ENCODE measurements around the gene USP14.
"Not testable (repeated sequence)": the region's sequence is repeated elsewhere in the genome, so short reads cannot be mapped to it uniquely, and the experiment has no call there.

Gene USP14

GRCh38 chr18:158128-159036, at the start of gene USP14:
Gene USP14, plus strand, starts transcription at chr18:158557. Its CDS starts 142 bp downstream, at chr18:158699.
- DNase-seq: peak; percentile 58 to 97 (median 91)

GRCh38 chr18:108665-109063, 49.7 kb upstream of the USP14 start:
- not testable (repeated sequence) for DNase-seq

GRCh38 chr18:109130-109921, 49.0 kb upstream of the USP14 start:
- DNase-seq: not testable (repeated sequence)

GRCh38 chr18:109922-110261, 48.5 kb upstream of the USP14 start:
- DNase-seq: not testable (repeated sequence)

DNA sequence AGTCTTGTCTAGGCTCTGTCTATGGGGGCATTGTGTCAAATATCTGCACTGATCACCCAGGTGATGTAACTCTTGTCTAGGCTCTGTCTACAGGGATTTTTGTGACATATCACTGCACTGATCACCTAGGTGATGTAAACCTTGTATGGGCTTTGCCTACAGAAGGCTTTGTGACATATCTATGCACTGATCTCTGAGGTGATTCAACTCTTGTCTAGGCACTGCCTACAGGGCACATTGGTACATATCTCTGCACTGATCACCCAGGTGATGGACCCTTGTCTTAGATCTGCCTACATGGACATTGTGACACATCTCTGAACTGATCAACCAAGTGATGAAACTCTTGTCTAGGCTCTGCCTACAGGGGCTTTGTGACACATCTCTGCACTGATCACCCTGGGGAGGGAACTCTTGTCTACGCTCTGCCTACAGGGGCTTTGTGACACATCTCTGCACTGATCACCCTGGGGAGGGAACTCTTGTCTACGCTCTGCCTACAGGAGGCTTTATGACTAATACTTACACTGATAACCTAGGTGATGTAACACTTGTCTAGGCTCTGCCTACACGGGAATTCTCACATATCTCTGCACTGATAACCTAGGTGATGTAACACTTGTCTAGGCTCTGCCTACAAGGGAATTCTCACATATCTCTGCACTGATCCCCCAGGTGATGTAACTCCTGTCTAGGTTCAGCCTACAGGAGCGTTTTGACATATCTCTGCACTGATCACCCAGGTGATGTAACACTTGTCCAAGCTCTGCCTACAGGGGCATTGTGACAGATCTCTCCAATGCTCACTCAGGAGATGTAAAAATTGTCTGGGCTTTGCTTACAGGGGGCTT, 47.8 kb upstream of the USP14 start:
- DNase-seq: not testable (repeated sequence)

DNA sequence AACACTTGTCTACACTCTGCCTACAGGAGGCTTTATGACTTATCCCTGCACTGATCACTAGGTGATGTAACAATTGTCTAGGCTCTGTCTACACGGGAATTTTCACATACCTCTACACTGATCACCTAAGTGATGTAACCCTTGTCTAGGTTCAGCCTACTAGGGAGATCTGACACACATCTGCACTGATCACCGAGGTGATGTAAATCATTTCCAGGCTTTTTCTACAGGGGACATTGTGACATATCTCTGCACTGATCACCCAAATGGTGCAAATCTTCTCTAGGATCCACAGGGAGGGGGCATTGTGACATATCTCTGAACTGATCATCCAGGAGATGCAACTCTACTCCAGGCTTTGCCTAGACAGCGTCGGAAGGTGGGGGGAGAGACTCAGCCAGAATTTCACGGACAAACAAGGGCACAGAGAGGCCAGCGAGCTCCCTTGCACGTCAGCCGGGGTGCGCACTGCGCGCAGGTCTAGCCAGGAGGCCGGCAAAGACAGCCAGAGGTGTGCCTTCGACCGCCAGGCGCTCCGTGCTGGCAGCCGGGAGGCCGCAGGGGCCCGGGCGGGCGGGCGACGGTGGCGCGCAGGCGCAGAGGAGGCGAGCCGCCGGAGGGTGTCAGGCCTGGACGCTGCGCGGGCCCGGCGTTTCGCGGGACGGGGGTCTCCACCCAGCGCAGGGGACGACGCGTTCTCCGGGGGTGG, 46.9 kb upstream of the USP14 start:
- DNase-seq: no peak

GRCh38 chr18:112015-112733, 46.2 kb upstream of the USP14 start:
- DNase-seq: not testable (repeated sequence)

DNA sequence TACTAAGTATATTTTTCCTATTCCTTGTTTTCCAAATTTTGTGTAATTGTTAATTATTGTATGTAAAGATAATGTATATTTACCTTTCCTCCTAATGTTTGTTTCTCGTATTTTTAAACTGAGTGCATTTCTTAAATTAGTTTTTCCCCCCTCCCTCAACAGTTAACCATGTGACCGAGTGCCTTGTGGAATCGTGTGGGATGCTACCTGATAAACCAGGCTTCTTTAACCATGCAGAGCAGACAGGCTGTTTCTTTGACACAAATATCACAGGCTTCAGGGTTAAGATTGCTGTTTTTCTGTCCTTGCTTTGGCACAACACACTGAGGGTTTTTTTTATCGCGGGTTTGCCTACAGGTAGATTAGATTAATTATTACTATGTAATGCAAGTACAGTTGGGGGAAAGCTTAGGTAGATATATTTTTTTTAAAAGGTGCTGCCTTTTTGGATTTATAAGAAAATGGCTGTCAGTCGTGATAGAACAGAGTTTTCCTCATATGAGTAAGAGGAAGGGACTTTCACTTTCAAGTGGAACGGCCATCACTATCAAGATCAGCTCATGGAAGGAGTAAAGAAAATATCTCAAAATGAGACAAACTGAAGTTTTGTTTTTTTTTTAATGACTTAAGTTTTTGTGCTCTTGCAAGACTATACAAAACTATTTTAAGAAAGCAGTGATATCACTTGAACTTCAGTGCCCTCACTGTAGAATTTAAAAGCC, 37.7 kb upstream of the USP14 start:
- not testable (repeated sequence) for DNase-seq

GRCh38 chr18:135045-135444, 23.3 kb upstream of the USP14 start:
- DNase-seq: no peak

DNA sequence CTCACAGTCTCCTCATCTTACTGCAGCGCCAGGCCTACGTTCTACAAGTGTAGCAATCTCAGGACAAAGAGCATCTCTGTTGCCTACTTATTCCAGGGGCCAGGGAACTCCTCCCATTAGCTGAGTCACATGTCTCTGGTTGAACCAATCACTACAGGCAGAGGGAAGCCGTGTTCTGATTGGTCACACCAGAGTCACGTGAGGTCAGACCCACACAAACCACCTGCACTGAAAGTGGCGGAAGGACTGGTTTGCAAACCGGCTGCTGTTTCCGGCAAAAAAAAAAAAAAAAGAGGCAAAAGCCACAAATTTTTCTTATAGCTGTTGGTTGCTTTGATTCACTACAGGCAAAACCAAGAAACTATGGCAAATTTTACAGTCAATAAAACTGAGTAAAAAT, 21.9 kb upstream of the USP14 start:
- DNase-seq: no peak

- DNase-seq: no peak
These were observed 21.0 kb upstream of the USP14 start for GRCh38 chr18:137327-137726.

GRCh38 chr18:140670-141266, 17.6 kb upstream of the USP14 start:
- DNase-seq: no peak

GRCh38 chr18:142624-143296, 15.6 kb upstream of the USP14 start:
- DNase-seq: not testable (repeated sequence)

DNA sequence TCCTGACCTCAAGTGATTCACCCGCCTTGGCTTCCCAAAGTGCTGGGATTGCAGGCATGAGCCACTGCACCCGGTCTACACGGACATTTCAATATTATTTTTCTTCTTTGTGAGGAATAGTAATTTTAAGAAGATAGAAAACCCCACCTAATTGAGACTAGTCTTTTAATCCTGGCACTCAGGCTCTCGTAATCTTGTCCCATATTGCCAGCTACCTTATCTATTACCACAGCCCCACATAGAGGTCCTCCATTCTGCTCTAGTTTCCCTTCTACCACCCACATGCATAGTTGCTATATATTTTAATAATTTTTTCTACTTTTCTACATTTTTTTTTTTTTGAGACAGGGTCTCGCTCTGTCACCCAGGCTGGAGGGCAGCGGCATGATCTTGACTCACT, 9.5 kb upstream of the USP14 start:
- no peak for DNase-seq

- no peak for DNase-seq
These were observed 4.2 kb upstream of the USP14 start for GRCh38 chr18:154151-154550.

DNA sequence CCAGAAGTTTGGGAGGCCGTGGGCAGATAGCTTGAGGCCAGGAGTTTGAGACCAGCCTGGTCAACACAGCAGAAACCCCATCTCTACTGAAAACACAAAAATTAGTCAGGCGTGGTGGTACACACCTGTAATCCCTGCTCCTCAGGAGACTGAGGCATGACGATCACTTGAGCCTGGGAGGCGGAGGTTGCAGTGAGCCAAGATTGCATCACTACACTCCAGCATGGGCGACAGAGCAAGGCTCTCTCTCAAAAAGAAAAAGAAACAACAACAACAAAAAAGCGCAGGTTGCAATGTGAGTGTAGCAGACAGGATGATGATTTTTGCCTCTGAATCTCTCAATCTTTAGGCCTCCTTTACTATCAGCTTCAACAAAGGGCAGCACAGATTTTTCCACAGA, 2.7 kb upstream of the USP14 start:
- no peak for DNase-seq

GRCh38 chr18:156514-157230, 1.7 kb upstream of the USP14 start:
- DNase-seq: no peak

DNA sequence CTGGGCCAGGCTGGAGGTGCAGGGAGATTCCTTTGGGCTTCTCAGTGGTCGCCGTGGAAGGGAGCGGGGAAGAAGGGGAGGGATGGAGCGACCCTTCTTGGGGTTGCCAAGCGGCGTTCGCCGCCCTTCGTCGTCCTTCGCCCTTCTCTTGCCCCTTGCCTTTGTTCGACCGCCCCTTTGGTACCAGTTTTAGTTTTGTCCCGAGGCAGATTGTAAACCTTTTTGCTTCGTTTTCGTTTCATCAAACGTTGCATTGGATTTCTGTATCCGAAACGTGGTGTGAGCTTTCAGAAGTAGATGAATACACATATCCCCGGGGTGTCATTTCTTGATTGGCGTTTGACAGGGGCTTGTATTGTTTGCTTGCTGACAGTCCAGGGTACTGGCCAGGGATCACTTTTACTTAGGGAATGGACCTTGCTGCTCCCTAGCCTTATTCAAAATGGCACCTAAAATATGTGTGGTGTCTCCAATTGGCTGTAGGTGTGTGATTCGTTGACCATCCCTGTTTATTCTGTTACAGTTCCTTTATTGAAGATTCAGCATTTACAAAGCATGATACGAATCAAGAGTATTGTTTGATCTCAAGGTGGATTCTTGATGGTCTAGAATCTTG, 788 bp downstream of the USP14 start:
- peak in 1 of 14 donors; percentile 39 for DNase-seq
